ENCODE measurements around the gene CNPY1.

CNPY1 gene

DNA sequence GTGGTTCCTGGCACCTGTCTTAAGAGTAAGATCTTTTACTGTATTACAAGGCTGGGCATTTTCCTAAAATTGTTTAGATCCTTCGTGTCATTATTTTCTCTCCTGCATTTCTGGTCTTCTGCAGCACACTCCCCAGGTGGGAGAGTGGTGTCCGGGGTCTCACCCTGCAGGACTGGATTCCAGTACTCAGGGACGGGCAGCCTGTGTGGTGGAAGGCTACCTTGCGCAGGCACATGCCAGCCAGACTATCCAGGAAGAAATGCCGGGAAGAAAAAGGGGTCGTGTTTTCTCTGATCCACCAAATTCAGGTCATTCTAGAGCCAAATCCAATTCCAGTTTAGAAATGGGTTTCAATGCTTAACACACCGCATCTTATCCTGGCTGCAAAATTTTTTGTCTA lies 27.7 kb downstream of the CNPY1 start:
- H3K9ac ChIP-seq (ENCODE audit: low read depth, low read length), result no peak overlapping the region
- no peaks in the 10 kb centered on the region for H3K36me3 ChIP-seq (ENCODE audit: insufficient read depth, low read length)
- H3K4me3 ChIP-seq (ENCODE audit: low read length), result no peak overlapping the region
- H3K9me3 ChIP-seq (ENCODE audit: insufficient read depth, low read depth, low read length), result no peaks in the 10 kb centered on the region
- no peaks in the 10 kb centered on the region for H3K4me1 ChIP-seq (ENCODE audit: insufficient read depth, low read length)
- WGBS, result 88% methylated on average over 7 of the region's 7 CpGs
- H3K27ac ChIP-seq (ENCODE audit: low read depth, low read length), result no peak overlapping the region
- H3K27me3 ChIP-seq (ENCODE audit: insufficient read depth, low read length), result peaks cover 94% of the 10 kb centered on the region

- H3K9ac ChIP-seq (ENCODE audit: low read depth, low read length), result no peak overlapping the region
- WGBS, result 78% methylated on average over 5 of the region's 5 CpGs
- H3K9me3 ChIP-seq (ENCODE audit: insufficient read depth, low read depth, low read length), result no peaks in the 10 kb centered on the region
- no peaks in the 10 kb centered on the region for H3K36me3 ChIP-seq (ENCODE audit: insufficient read depth, low read length)
- H3K27ac ChIP-seq (ENCODE audit: low read depth, low read length), result no peak overlapping the region
- H3K27me3 ChIP-seq (ENCODE audit: insufficient read depth, low read length), result peaks cover 94% of the 10 kb centered on the region
- no peaks in the 10 kb centered on the region for H3K4me1 ChIP-seq (ENCODE audit: insufficient read depth, low read length)
- H3K4me3 ChIP-seq (ENCODE audit: low read length), result no peak overlapping the region
Measured at GRCh38 chr7:155517969-155518368, 28.4 kb downstream of the CNPY1 start.

DNA sequence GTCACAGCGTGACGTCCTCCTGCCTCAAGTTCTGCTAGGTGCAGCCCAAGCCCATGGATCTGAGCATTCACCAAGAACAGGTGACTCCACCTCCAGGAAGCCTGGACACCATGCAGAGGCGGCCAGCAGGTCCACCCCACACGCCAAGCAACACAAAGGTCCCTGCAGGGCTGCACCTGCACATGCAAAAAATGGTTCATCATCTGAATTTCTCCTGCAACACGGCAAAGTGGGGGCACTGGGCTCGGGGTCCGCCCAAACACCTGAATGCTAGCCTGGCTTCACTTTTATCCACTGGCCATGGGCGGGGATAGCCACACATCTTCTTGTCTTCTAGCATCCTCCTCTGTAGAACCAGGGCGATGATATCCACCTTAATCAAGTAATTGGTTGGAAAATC lies 28.9 kb downstream of the CNPY1 start:
- WGBS, result 84% methylated on average over 9 of the region's 9 CpGs
- Histone ChIP-seq H3K36me3 (ENCODE audit: insufficient read depth, low read length) (no peaks in the 10 kb centered on the region), H3K9ac (ENCODE audit: low read depth, low read length) (no peak overlapping the region), H3K4me3 (ENCODE audit: low read length) (no peak overlapping the region), H3K4me1 (ENCODE audit: insufficient read depth, low read length) (peaks cover under 1% of the 10 kb centered on the region; the same call in 1 of the 2 replicates), H3K27ac (ENCODE audit: low read depth, low read length) (no peak overlapping the region), H3K9me3 (ENCODE audit: insufficient read depth, low read depth, low read length) (no peaks in the 10 kb centered on the region), H3K27me3 (ENCODE audit: insufficient read depth, low read length) (peaks cover 94% of the 10 kb centered on the region)

GRCh38 chr7:155516466-155516865 lies 29.9 kb downstream of the CNPY1 start:
- H3K27ac ChIP-seq (ENCODE audit: low read depth, low read length), result no peak overlapping the region
- H3K9ac ChIP-seq (ENCODE audit: low read depth, low read length), result no peak overlapping the region
- peaks cover 7% of the 10 kb centered on the region for H3K4me1 ChIP-seq (ENCODE audit: insufficient read depth, low read length)
- H3K9me3 ChIP-seq (ENCODE audit: insufficient read depth, low read depth, low read length), result no peaks in the 10 kb centered on the region
- H3K27me3 ChIP-seq (ENCODE audit: insufficient read depth, low read length), result peaks cover 96% of the 10 kb centered on the region
- no peaks in the 10 kb centered on the region for H3K36me3 ChIP-seq (ENCODE audit: insufficient read depth, low read length)
- WGBS, result 87% methylated on average over 12 of the region's 12 CpGs
- H3K4me3 ChIP-seq (ENCODE audit: low read length), result no peak overlapping the region

DNA sequence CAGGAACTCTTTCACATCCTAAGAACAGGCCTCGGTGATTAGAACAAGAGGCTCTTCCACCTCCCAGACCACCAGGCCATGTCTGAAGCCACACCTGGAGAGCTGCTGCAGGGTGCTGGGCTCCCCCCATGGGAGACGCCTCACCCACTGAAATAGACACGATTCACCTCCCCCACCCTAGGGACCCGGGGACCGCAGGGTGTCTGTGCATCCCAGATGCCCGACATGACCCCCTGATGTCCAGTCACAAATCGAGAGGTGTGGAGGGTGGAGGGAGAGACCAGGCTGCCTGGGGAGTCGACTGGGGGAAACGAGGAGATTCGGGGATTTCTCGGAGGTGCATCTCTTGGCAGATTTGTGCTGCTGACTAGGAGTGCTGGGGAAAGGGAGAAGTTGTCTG lies 31.0 kb downstream of the CNPY1 start:
- H3K4me3 ChIP-seq (ENCODE audit: low read length), result no peak overlapping the region
- no peaks in the 10 kb centered on the region for H3K9me3 ChIP-seq (ENCODE audit: insufficient read depth, low read depth, low read length)
- 81% methylated on average over 11 of the region's 11 CpGs for WGBS
- H3K27ac ChIP-seq (ENCODE audit: low read depth, low read length), result no peak overlapping the region
- peaks cover 19% of the 10 kb centered on the region for H3K4me1 ChIP-seq (ENCODE audit: insufficient read depth, low read length)
- H3K36me3 ChIP-seq (ENCODE audit: insufficient read depth, low read length), result no peaks in the 10 kb centered on the region
- H3K27me3 ChIP-seq (ENCODE audit: insufficient read depth, low read length), result peaks cover 98% of the 10 kb centered on the region
- no peak overlapping the region for H3K9ac ChIP-seq (ENCODE audit: low read depth, low read length)

GRCh38 chr7:155514296-155514695 lies 32.1 kb downstream of the CNPY1 start:
- 87% methylated on average over 5 of the region's 8 CpGs for WGBS
- Histone ChIP-seq H3K9me3 (ENCODE audit: insufficient read depth, low read depth, low read length) (no peaks in the 10 kb centered on the region), H3K27ac (ENCODE audit: low read depth, low read length) (no peak overlapping the region), H3K4me1 (ENCODE audit: insufficient read depth, low read length) (peaks cover 20% of the 10 kb centered on the region), H3K27me3 (ENCODE audit: insufficient read depth, low read length) (peaks cover 100% of the 10 kb centered on the region), H3K4me3 (ENCODE audit: low read length) (no peak overlapping the region), H3K36me3 (ENCODE audit: insufficient read depth, low read length) (no peaks in the 10 kb centered on the region), H3K9ac (ENCODE audit: low read depth, low read length) (no peak overlapping the region)

GRCh38 chr7:155513543-155514285 lies 32.6 kb downstream of the CNPY1 start:
- H3K4me3 ChIP-seq (ENCODE audit: low read length), result no peak overlapping the region
- WGBS, result 84% methylated on average over 8 of the region's 13 CpGs
- H3K27me3 ChIP-seq (ENCODE audit: insufficient read depth, low read length), result peaks cover 100% of the 10 kb centered on the region
- H3K36me3 ChIP-seq (ENCODE audit: insufficient read depth, low read length), result no peaks in the 10 kb centered on the region
- peaks cover 25% of the 10 kb centered on the region for H3K4me1 ChIP-seq (ENCODE audit: insufficient read depth, low read length)
- no peaks in the 10 kb centered on the region for H3K9me3 ChIP-seq (ENCODE audit: insufficient read depth, low read depth, low read length)
- no peak overlapping the region for H3K9ac ChIP-seq (ENCODE audit: low read depth, low read length)
- no peak overlapping the region for H3K27ac ChIP-seq (ENCODE audit: low read depth, low read length)

DNA sequence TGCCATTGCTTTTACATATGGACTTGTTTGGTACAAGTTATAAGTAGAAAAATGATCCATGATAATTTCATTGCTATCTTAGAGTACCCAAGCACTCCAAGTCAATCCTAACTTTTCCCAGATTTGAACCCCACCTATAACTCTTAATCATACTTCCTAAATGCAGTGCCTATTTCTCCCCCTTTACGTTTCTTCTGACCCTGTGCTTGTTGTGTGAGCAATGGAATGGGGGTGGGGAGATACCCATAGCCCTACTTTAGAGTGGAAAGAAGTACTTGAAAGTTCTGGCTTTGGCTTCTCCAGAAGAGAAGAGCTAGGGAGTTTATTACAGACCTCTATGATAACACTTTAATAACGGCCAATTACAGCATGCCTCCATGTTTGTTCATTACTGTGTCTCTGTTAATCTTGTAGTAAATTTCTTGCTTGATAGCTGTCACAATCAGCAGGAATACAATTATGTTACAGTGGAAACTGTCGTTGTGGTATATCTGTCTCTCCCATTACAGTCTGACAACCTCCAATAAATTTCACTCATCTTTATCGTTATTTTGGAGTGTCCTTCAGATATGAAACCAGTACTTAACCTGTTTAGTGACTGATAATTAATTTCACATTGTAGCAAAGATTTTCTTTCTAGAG lies 34.0 kb downstream of the CNPY1 start:
- no peak overlapping the region for H3K4me3 ChIP-seq (ENCODE audit: low read length)
- no peaks in the 10 kb centered on the region for H3K36me3 ChIP-seq (ENCODE audit: insufficient read depth, low read length)
- 20% methylated on average over 1 of the region's 4 CpGs for WGBS
- H3K27me3 ChIP-seq (ENCODE audit: insufficient read depth, low read length), result peaks cover 100% of the 10 kb centered on the region
- no peaks in the 10 kb centered on the region for H3K9me3 ChIP-seq (ENCODE audit: insufficient read depth, low read depth, low read length)
- no peak overlapping the region for H3K9ac ChIP-seq (ENCODE audit: low read depth, low read length)
- H3K27ac ChIP-seq (ENCODE audit: low read depth, low read length), result no peak overlapping the region
- peaks cover 39% of the 10 kb centered on the region for H3K4me1 ChIP-seq (ENCODE audit: insufficient read depth, low read length)

DNA sequence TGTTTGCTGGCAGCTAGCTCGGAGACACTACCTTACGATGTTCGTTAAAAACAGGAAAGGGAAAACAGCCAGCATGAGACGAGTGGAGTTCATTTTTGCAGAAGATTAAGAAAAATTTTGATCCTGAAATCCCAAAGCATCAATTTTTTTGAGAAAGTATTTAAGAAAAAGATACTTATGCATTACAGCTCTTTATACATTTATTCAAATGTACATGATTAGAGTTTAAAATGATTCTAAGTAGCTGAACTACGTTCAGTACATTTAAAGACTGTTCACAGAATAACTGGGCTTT lies 34.7 kb downstream of the CNPY1 start:
- no peaks in the 10 kb centered on the region for H3K9me3 ChIP-seq (ENCODE audit: insufficient read depth, low read depth, low read length)
- H3K36me3 ChIP-seq (ENCODE audit: insufficient read depth, low read length), result no peaks in the 10 kb centered on the region
- peaks cover 40% of the 10 kb centered on the region for H3K4me1 ChIP-seq (ENCODE audit: insufficient read depth, low read length)
- H3K9ac ChIP-seq (ENCODE audit: low read depth, low read length), result no peak overlapping the region
- 10% methylated on average over 4 of the region's 5 CpGs for WGBS
- no peak overlapping the region for H3K4me3 ChIP-seq (ENCODE audit: low read length)
- no peak overlapping the region for H3K27ac ChIP-seq (ENCODE audit: low read depth, low read length)
- H3K27me3 ChIP-seq (ENCODE audit: insufficient read depth, low read length), result peaks cover 100% of the 10 kb centered on the region

DNA sequence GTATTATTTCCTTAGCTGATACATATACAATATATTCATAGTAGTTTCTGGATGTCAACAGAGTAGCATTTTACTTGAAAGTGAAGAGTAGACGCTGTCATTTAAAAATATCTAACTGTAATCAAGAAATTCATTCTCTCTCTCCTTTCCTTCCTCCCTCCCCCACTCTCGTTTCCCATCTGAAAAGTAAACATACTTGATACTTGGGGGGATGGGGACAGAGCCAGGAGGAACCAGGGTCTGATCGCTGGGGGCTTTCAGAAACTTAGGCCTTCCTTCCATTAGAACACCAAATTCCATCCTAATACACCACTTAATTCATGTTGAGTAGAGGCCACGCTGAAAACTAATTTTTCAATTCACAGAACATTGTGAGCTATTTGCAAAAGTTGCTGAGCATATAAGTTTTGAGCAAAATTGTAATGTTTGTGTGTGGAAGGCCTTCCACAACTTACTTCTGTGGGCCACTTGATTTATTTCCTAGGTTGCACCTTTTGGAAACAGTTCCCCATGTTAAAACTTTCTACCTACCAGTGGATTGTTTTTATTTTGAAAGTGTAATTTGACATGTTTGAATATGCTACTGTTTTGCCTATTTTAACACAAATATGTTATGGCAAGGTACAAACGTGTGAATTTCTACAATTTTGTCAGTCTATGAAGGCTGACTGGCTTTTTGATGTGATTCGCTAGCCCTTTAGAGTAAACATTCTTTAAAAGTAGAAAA lies 35.2 kb downstream of the CNPY1 start:
- Histone ChIP-seq H3K36me3 (ENCODE audit: insufficient read depth, low read length) (no peaks in the 10 kb centered on the region), H3K9me3 (ENCODE audit: insufficient read depth, low read depth, low read length) (no peaks in the 10 kb centered on the region), H3K9ac (ENCODE audit: low read depth, low read length) (no peak overlapping the region), H3K4me3 (ENCODE audit: low read length) (no peak overlapping the region), H3K27me3 (ENCODE audit: insufficient read depth, low read length) (peaks cover 100% of the 10 kb centered on the region), H3K4me1 (ENCODE audit: insufficient read depth, low read length) (peaks cover 40% of the 10 kb centered on the region), H3K27ac (ENCODE audit: low read depth, low read length) (no peak overlapping the region)
- WGBS, result 4% methylated on average over 3 of the region's 6 CpGs

DNA sequence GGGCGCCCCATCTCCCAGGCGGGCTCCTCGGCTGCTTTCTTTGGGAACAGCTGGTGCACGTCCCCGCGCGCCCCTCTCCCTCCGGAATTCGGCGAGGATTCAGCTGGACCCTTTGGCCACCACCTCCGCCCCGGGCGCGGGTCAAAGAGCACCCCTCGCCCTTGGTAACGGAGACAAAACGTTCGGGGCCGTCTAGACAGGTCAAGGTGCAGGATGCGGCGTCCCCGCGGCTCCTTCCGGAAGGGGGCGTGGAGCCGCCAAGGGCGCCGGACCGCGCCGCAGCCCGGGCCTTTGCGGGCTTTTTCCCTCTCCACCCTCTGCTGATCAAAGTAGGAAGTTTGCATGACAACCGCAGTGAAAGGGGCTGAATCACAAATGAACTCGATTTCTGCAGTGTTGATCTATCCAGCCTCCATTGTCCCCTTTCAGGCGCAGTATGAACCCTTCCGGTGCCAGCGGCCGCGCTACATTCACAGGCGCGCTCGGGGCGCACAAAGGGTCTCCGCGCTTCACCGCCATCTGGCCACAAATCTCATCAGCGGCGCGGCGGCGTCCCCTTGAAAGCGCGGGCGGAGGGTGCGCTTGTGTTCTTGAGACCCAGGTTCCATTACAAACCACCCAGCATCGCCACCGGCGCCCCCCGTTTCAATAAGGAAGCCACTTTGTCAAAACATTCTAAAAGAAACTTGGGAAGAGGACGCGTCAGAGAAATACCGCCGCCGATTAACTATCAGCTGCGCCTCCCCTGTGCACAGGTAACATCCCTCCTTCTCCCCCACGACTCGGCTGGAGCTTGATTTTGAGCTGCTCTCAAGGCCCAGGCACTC lies 36.4 kb downstream of the CNPY1 start:
- Histone ChIP-seq H3K9me3 (ENCODE audit: insufficient read depth, low read depth, low read length) (no peaks in the 10 kb centered on the region), H3K4me3 (ENCODE audit: low read length) (peak overlapping the region; percentile 44), H3K27me3 (ENCODE audit: insufficient read depth, low read length) (peaks cover 100% of the 10 kb centered on the region), H3K9ac (ENCODE audit: low read depth, low read length) (no peak overlapping the region), H3K36me3 (ENCODE audit: insufficient read depth, low read length) (no peaks in the 10 kb centered on the region), H3K27ac (ENCODE audit: low read depth, low read length) (no peak overlapping the region), H3K4me1 (ENCODE audit: insufficient read depth, low read length) (peaks cover 40% of the 10 kb centered on the region)
- WGBS, result under 1% methylated on average over 68 of the region's 68 CpGs

Data from HUES64 (cell line).